ENCODE data around the gene SEC23A. TPM values are rescaled to one million over a fixed set of nuclear protein-coding genes. Genes with fewer than 3 reads are reported as not detected.
A peak's percentile ranks its signal among the peaks of the same experiment; 100 is the strongest.

The SEC23A gene
- total and polyA plus RNA-seq, 2 of the 13 experiments (the other 11 are each of a cell fraction or from before 2014, with no cell fraction given), result 403 to 887 TPM

DNA sequence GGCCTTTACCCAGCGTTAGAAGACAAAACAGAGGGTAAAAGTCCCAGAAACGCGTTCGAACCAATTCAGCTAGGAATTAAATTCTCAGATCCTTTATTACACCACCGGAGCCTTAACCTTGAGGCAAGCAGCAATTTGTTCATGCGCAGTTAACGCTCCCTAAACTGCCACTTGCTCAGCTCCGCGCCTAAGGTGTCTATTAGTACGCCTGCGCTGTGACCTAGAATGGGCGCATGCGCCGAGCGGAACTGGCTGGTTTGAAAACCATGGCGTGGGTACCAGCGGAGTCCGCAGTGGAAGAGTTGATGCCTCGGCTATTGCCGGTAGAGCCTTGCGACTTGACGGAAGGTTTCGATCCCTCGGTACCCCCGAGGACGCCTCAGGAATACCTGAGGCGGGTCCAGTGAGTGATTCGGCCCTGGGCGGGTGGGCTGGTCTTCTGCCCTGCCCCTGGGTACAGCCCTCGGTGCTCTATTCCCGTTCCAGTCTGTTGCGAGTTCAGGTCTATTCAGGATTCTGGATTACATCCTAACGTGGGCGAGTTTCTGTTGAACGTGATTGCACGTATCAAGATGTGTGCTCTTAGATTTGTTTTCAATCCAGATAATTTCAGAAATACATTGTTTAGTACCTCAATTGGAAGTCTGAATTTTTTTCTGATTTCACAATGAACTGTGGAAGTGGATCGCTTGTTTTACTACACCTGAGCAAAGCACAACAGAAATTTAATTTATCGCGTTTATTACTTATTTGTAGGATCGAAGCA is 11.2 kb upstream of the SEC23A start, which contains the start of gene GEMIN2 (continued):
- TF ChIP-seq ZFX (CRISPR knock-in tag; IDR thresholded peaks at IDR 0.05; ENCODE audit: low read depth) (peak; percentile 88), PRPF4 (IDR thresholded peaks at IDR 0.05; ENCODE audit: low read depth, low read length, poor library complexity, severe bottlenecking) (no peak), ZNF329 (CRISPR knock-in tag; IDR thresholded peaks at IDR 0.05; ENCODE audit: low read depth) (0 out of 2 replicates have a peak, but pooled peaks have one; percentile 53), BORCS8-MEF2B (CRISPR knock-in tag; IDR thresholded peaks at IDR 0.05) (peak; percentile 99), MED13 (CRISPR knock-in tag; IDR thresholded peaks at IDR 0.05) (peak; percentile 86), ZNF703 (CRISPR knock-in tag; IDR thresholded peaks at IDR 0.05; ENCODE audit: borderline replicate concordance) (no peak), GFI1 (CRISPR knock-in tag; IDR thresholded peaks at IDR 0.05; ENCODE audit: borderline replicate concordance) (peak; percentile 84; the same call in 1 of the 2 replicates), ELF4 (CRISPR knock-in tag; IDR thresholded peaks at IDR 0.05; ENCODE audit: borderline replicate concordance) (peak; percentile 93), PTBP1 (IDR thresholded peaks at IDR 0.05; ENCODE audit: low read depth, low read length, poor library complexity, severe bottlenecking) (peak; percentile 98), CEBPG (CRISPR knock-in tag; IDR thresholded peaks at IDR 0.05) (peak; percentile 61; the same call in 1 of the 2 replicates), MAZ (IDR thresholded peaks at IDR 0.05; ENCODE audit: borderline replicate concordance, low read depth, low read length) (no peak), MAZ (CRISPR knock-in tag; IDR thresholded peaks at IDR 0.05; ENCODE audit: low read depth) (peak; percentile 93), FOXP1 (IDR thresholded peaks at IDR 0.05) (no peak), FOXP1 (CRISPR knock-in tag; IDR thresholded peaks at IDR 0.05) (no peak)
- TF ChIP-seq, protein P1, sequence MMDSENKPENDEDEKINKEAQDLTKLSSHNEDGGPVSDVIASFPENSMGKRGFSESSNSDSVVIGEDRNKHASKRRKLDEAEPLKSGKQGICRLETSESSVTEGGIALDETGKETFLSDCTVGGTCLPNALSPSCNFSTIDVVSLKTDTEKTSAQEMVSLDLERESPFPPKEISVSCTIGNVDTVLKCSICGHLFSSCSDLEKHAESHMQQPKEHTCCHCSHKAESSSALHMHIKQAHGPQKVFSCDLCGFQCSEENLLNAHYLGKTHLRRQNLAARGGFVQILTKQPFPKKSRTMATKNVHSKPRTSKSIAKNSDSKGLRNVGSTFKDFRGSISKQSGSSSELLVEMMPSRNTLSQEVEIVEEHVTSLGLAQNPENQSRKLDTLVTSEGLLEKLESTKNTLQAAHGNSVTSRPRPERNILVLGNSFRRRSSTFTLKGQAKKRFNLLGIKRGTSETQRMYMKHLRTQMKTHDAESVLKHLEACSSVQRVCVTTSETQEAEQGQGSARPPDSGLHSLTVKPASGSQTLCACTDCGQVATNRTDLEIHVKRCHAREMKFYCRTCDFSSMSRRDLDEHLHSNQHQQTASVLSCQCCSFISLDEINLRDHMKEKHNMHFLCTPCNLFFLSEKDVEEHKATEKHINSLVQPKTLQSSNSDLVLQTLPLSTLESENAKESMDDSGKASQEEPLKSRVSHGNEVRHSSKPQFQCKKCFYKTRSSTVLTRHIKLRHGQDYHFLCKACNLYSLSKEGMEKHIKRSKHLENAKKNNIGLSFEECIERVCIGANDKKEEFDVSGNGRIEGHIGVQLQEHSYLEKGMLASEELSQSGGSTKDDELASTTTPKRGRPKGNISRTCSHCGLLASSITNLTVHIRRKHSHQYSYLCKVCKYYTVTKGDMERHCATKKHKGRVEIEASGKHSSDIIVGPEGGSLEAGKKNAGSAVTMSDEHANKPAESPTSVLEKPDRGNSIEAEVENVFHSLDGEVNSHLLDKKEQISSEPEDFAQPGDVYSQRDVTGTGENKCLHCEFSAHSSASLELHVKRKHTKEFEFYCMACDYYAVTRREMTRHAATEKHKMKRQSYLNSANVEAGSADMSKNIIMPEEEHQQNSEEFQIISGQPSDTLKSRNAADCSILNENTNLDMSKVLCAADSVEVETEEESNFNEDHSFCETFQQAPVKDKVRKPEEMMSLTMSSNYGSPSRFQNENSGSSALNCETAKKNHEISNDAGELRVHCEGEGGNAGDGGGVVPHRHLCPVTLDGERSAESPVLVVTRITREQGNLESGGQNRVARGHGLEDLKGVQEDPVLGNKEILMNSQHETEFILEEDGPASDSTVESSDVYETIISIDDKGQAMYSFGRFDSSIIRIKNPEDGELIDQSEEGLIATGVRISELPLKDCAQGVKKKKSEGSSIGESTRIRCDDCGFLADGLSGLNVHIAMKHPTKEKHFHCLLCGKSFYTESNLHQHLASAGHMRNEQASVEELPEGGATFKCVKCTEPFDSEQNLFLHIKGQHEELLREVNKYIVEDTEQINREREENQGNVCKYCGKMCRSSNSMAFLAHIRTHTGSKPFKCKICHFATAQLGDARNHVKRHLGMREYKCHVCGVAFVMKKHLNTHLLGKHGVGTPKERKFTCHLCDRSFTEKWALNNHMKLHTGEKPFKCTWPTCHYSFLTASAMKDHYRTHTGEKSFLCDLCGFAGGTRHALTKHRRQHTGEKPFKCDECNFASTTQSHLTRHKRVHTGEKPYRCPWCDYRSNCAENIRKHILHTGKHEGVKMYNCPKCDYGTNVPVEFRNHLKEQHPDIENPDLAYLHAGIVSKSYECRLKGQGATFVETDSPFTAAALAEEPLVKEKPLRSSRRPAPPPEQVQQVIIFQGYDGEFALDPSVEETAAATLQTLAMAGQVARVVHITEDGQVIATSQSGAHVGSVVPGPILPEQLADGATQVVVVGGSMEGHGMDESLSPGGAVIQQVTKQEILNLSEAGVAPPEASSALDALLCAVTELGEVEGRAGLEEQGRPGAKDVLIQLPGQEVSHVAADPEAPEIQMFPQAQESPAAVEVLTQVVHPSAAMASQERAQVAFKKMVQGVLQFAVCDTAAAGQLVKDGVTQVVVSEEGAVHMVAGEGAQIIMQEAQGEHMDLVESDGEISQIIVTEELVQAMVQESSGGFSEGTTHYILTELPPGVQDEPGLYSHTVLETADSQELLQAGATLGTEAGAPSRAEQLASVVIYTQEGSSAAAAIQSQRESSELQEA (CRISPR knock-in tag; IDR thresholded peaks at IDR 0.05; ENCODE audit: not compliant biosample characterization), result peak; percentile 88
- TF ChIP-seq, protein P2, sequence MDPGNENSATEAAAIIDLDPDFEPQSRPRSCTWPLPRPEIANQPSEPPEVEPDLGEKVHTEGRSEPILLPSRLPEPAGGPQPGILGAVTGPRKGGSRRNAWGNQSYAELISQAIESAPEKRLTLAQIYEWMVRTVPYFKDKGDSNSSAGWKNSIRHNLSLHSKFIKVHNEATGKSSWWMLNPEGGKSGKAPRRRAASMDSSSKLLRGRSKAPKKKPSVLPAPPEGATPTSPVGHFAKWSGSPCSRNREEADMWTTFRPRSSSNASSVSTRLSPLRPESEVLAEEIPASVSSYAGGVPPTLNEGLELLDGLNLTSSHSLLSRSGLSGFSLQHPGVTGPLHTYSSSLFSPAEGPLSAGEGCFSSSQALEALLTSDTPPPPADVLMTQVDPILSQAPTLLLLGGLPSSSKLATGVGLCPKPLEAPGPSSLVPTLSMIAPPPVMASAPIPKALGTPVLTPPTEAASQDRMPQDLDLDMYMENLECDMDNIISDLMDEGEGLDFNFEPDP (CRISPR knock-in tag; conservative IDR thresholded peaks at IDR 0.05), result no peak
- TF ChIP-seq, protein P3, sequence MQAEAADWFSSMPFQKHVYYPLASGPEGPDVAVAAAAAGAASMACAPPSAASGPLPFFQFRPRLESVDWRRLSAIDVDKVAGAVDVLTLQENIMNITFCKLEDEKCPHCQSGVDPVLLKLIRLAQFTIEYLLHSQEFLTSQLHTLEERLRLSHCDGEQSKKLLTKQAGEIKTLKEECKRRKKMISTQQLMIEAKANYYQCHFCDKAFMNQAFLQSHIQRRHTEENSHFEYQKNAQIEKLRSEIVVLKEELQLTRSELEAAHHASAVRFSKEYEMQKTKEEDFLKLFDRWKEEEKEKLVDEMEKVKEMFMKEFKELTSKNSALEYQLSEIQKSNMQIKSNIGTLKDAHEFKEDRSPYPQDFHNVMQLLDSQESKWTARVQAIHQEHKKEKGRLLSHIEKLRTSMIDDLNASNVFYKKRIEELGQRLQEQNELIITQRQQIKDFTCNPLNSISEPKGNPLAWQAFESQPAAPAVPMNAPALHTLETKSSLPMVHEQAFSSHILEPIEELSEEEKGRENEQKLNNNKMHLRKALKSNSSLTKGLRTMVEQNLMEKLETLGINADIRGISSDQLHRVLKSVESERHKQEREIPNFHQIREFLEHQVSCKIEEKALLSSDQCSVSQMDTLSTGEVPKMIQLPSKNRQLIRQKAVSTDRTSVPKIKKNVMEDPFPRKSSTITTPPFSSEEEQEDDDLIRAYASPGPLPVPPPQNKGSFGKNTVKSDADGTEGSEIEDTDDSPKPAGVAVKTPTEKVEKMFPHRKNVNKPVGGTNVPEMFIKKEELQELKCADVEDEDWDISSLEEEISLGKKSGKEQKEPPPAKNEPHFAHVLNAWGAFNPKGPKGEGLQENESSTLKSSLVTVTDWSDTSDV (CRISPR knock-in tag; IDR thresholded peaks at IDR 0.05), result 0 out of 2 replicates have a peak, but pooled peaks have one; percentile 93
